H1 (cell line): Measurements from ENCODE around the gene SOX8.

Experiments
- CHD2 ChIP-seq: IDR thresholded peaks from 2 replicates; pipeline ENCODE4 v1.6.1; 2012; ENCODE audit warnings: low read length, improper control_type of control experiment
- CREB1 ChIP-seq: IDR thresholded peaks from 2 replicates; pipeline ENCODE4 v1.6.1; 2012; ENCODE audit warnings: inconsistent platforms
- EP300 ChIP-seq, 2 experiments: IDR thresholded peaks; 1 replicate in 1 of 2; 2 replicates in 1 of 2; pipeline ENCODE4 v1.6.1; 2011 to 2012; ENCODE audit warnings: low read depth in 2 of 2, low read length in 2 of 2, mild to moderate bottlenecking in 2 of 2, borderline replicate concordance in 1 of 2, inconsistent platforms in 1 of 2, moderate library complexity in 1 of 2
- EZH2 ChIP-seq: fragments of 200-600 bp; sonication (generic); IDR thresholded peaks from 2 replicates; pipeline ENCODE4 v1.7.1; 2012; ENCODE audit warnings: low read depth, mild to moderate bottlenecking, moderate library complexity, low read length, inconsistent platforms; ENCODE audit not compliant: severe bottlenecking
- POLR2AphosphoS5 ChIP-seq: IDR thresholded peaks from 2 replicates; pipeline ENCODE4 v1.6.1; 2011; ENCODE audit warnings: low read depth, low read length
- SRF ChIP-seq: IDR thresholded peaks from 2 replicates; pipeline ENCODE4 v1.6.1; 2011; ENCODE audit warnings: mild to moderate bottlenecking, low read depth, low read length, moderate library complexity
- TF ChIP-seq, protein P1 (sequence below): IDR thresholded peaks from 2 replicates; pipeline ENCODE4 v1.6.1; 2012; ENCODE audit warnings: inconsistent platforms
- TF ChIP-seq, protein P2 (sequence below), 3 experiments: IDR thresholded peaks; 1 replicate in 2 of 3; 2 replicates in 1 of 3; pipeline versions ENCODE4 v1.5.1 to v1.6.1; 2011; ENCODE audit warnings: low read length in 3 of 3, mild to moderate bottlenecking in 3 of 3, inconsistent platforms in 2 of 3, low read depth in 1 of 3, moderate library complexity in 1 of 3; ENCODE audit not compliant: insufficient read depth in 1 of 3; ENCODE audit errors: control extremely low read depth in 1 of 3
- TF ChIP-seq, protein P3 (sequence below): IDR thresholded peaks from 2 replicates; pipeline ENCODE4 v1.6.1; 2011; ENCODE audit warnings: low read length, improper control_type of control experiment
- TF ChIP-seq, protein P4 (sequence below): IDR thresholded peaks from 2 replicates; pipeline ENCODE4 v1.6.1; 2012; ENCODE audit warnings: inconsistent platforms

DNA sequence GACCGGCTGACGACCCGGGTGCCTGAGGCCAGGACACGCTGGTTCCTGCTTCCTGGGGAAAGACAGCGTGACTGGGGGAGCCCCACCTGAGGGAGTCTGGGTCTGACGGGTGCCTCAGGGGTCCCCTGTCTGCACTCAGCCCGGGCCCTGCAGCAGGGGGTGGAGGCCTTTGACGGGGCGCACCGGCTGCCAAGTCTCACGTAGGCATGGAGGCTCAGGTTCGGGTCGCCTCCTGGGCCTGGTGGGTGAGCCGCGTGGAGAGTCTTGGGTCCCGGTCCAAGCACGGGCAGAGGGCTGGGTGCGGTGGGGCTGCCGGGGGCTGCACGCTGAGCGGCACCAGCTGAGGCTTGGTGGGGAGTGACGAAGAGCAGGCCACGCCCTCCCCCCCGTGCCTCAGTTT lies 40.9 kb downstream of the SOX8 start:
- TF ChIP-seq, protein P1, sequence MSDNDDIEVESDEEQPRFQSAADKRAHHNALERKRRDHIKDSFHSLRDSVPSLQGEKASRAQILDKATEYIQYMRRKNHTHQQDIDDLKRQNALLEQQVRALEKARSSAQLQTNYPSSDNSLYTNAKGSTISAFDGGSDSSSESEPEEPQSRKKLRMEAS = no peak
- no peak for TF ChIP-seq CREB1
- TF ChIP-seq, protein P2, sequence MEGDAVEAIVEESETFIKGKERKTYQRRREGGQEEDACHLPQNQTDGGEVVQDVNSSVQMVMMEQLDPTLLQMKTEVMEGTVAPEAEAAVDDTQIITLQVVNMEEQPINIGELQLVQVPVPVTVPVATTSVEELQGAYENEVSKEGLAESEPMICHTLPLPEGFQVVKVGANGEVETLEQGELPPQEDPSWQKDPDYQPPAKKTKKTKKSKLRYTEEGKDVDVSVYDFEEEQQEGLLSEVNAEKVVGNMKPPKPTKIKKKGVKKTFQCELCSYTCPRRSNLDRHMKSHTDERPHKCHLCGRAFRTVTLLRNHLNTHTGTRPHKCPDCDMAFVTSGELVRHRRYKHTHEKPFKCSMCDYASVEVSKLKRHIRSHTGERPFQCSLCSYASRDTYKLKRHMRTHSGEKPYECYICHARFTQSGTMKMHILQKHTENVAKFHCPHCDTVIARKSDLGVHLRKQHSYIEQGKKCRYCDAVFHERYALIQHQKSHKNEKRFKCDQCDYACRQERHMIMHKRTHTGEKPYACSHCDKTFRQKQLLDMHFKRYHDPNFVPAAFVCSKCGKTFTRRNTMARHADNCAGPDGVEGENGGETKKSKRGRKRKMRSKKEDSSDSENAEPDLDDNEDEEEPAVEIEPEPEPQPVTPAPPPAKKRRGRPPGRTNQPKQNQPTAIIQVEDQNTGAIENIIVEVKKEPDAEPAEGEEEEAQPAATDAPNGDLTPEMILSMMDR (IDR thresholded peaks at IDR 0.05; ENCODE audit: control extremely low read depth in 1 of 3, insufficient read depth in 1 of 3, low read depth in 1 of 3, low read length in 3 of 3) = no peak
- TF ChIP-seq CHD2 = no peak
- TF ChIP-seq POLR2AphosphoS5 = no peak
- no peak for TF ChIP-seq EP300 (IDR thresholded peaks at IDR 0.05; ENCODE audit: borderline replicate concordance in 1 of 2, low read depth in 2 of 2, low read length in 2 of 2)
- TF ChIP-seq, protein P3, sequence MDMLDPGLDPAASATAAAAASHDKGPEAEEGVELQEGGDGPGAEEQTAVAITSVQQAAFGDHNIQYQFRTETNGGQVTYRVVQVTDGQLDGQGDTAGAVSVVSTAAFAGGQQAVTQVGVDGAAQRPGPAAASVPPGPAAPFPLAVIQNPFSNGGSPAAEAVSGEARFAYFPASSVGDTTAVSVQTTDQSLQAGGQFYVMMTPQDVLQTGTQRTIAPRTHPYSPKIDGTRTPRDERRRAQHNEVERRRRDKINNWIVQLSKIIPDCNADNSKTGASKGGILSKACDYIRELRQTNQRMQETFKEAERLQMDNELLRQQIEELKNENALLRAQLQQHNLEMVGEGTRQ = no peak
- TF ChIP-seq, protein P4, sequence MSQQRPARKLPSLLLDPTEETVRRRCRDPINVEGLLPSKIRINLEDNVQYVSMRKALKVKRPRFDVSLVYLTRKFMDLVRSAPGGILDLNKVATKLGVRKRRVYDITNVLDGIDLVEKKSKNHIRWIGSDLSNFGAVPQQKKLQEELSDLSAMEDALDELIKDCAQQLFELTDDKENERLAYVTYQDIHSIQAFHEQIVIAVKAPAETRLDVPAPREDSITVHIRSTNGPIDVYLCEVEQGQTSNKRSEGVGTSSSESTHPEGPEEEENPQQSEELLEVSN = no peak
- no peak for TF ChIP-seq EZH2
- TF ChIP-seq SRF = no peak
